Suppressor macrophage treated with lipopolysaccharide for 1 hour (primary cell): ENCODE data around the gene XRCC4.

Experiments
- DNase-seq, 3 donors: peaks; one replicate each; pipeline ENCODE4 v3.0.0-alpha.2; 2020 to 2022

XRCC4 gene

GRCh38 chr5:83071286-83072051, 5.9 kb upstream of the XRCC4 start:
- no peak for DNase-seq

DNA sequence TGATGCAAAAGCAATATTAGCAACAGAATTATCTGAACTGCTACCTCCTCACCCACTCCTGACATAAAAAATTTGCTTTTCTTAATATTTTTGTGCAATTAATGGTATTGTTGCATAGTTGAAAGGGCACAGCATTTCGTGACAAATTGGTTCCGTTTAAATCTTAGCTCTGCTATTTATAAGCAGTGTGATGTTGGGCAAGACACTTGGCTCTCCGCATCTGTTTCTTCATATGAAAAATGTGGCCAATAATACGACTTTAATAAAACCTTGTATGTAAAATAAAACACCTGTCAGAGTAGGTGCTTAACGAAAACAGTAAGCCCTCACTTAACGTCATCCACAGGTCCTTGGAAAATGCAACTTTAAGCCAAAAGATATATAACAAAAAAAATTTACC, 4.4 kb upstream of the XRCC4 start:
- DNase-seq = no peak

GRCh38 chr5:83077662-83078261, 415 bp downstream of the XRCC4 start:
- DNase-seq = peak; percentile 23 to 37 (median 34)

GRCh38 chr5:83082750-83083149, 5.4 kb downstream of the XRCC4 start:
- no peak for DNase-seq

DNA sequence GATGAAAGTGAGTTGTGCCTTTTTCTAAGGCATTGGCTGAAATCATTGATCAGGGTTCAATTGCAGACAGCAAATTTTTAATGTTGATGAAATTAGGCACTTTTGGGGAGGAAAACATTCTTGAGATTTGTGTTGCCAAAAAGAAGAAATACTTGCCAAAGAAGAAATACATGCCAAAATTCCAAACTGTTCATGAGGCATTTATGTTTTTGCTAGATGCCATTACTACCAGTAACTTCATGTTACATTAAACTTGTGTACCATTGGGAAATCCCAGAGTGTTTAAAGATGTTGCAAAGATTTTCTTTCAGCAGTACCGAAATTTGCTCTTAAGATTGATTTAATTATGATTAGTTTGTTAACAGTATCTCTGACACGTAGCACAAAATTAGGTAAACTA, 7.0 kb downstream of the XRCC4 start:
- DNase-seq = no peak

- DNase-seq = no peak
These were observed 7.8 kb downstream of the XRCC4 start for GRCh38 chr5:83085106-83085505.

DNA sequence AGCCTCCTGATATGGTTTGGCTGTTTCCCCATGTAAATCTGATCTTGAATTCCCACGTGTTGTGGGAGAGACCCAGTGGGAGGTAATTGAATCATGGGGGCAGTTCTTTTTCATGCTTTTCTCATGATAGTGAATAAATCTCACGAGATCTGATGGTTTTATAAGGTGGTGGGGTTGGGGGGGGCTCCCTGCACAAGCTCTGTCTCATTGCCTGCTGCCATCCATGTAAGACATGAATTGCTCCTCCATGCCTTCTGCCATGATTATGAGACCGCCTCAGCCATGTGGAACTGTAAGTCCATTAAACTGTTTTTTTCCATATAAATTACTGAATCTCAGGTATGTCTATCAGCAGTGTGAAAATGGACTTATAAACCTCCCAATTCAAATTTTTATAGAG, 12.8 kb downstream of the XRCC4 start:
- no peak for DNase-seq

GRCh38 chr5:83092619-83093018, 15.3 kb downstream of the XRCC4 start:
- no peak for DNase-seq

GRCh38 chr5:83093692-83094091, 16.3 kb downstream of the XRCC4 start:
- DNase-seq = no peak

DNA sequence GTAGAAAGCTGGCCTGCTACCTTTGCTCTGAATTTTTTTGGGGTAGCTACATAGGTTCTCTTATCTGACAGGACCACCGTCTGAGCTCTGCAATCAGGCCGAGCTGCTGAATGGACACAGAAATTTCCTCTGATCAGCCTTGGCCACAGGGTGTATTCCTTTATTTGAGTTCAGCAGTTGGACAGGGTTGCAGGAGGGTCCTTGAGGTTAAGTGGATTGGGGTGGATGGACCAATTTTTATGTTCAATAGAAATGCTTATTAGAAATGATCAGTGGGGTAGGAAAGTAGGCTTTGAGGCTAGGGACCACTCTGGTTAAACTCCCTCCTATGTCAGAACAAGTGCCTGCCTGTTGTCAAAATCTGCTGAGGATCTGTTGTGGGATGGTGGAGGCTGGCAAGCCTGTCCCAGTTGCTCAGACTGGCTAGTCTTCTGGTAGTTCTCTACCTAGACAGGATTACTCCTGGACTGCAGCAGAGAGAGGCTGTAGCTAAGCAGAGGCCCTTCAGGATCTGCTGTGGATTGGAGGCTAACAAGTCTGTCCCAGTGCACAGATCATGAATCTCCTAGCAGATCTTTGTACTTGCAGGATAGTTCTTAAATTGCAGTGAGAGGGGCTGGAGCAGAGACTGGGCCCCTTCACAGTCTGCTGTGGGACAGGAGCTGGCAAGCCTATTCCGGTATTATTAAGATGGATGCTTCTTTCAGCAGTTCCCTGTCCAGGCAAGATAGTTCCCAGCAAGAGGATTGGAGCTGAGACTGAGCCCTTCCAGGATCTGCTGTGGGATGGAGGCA, 18.0 kb downstream of the XRCC4 start:
- DNase-seq = no peak

- peak; percentile 49 to 60 (median 59) for DNase-seq
These were observed 18.7 kb downstream of the XRCC4 start for GRCh38 chr5:83095957-83096539.

- DNase-seq = peak in 2 of 3 donors; percentile 28 to 33
These were observed 19.5 kb downstream of the XRCC4 start for GRCh38 chr5:83096660-83097339.

DNA sequence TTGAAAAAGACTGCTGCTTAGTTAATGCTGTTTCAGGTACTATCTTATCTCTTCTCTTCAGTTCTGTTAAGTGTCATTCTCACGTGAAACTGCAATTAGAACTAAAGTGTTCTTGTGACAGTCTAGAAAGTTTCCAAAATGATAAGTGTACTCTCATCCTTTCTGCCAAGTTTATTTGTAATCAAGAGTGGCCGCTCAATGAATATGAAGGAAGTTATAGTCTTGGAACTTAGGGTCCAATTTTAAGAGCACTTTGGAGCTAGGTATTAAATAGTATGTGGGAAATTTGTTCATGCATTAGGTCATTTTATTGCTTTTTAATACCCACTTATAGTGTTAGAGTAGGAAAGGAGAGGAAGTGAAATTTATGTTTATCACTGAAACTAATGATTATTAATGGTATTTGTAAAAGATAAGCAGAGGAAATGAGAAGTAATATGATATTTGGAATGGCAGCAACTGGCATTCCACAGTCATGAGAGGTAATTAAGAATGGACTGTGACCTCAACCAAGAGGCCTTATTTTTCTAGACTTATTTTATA, 20.4 kb downstream of the XRCC4 start:
- DNase-seq = no peak

DNA sequence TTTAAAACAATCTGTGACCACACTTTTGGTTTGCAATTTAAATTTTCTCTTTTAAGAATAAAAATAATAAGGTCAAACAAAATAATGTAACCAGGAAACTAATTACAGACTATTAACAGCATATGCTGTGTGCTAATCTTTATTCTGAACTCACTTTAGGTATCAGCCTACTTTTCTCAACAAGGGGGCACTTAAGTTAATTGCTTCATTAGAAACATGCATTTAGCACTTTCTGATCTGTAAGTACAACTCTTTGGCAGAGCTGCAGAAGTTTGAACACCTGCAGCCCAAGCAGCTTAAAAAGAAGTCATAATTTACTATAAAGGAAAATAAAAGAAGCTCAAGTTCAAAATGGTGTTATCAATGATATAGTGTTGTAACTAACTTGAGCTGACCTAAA, 21.7 kb downstream of the XRCC4 start:
- DNase-seq = no peak

DNA sequence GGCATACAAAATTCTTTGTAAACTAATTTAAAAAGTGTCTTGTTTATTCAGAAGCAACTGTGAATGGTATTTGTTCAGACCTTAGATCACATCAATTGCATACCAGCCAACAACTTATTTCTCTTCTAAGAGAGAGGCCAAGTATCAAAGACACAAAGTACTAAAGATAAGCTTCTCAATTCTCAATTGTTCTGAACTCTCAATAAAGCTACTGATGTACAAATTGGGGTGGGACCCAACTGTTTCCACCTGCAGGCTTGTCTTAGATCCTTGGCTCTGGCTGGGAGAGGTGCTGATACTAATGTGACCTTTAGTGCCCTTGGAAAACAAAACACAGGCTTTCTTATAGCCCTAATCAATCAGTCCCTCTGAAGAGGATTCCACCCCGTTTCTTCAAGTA, 22.1 kb downstream of the XRCC4 start:
- DNase-seq = no peak

GRCh38 chr5:83101514-83101913, 24.2 kb downstream of the XRCC4 start:
- no peak for DNase-seq

DNA sequence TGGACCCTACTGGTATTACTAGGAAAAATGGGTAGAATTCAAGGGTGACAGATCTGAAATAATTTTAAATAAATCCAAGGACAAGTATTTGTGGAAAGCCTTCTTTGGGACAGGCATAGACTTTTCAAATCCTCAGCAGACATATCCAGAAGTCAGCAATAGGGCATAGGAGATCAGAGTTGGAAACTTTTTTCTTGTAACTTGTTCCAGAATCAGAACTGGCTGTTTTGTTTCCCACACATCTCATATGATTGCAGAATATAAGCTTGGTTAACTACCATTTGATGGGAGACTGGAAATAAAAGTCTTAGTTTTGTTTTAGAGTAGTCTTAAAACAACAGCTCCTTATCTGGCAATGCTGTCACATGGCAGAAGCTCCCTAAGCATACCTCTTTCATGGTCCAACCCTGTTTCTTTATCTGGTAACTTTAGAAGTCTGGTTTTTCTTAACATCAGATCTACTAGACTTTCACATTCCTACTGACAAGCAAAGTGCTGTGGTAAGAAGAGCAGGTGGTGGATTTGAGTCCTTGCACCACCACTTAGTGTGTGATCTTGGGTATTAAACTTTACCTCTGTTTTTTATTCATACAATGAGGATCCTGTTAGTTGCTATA, 25.1 kb downstream of the XRCC4 start:
- no peak for DNase-seq

DNA sequence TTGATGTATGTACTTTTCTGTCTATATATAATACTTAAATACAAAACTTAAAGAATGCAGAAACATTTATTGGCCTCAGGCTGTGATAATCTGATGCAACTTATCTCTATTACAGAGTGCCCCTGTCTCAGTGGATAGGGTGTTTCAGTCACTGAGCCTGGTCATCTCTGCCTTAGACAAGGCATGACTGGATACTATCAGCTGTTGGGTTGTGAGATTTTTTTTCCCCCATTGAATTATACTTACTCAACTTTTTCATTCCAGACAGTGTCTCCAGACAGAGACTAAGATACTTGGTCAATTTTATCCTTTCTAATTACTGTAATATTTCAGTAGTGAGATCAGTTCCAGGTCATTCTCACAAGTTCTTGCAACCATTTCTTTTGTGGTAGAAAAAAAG, 26.7 kb downstream of the XRCC4 start:
- DNase-seq = no peak

- DNase-seq = no peak
These were observed 30.5 kb downstream of the XRCC4 start for GRCh38 chr5:83107692-83108420.

GRCh38 chr5:83109380-83109779, 32.0 kb downstream of the XRCC4 start:
- no peak for DNase-seq

DNA sequence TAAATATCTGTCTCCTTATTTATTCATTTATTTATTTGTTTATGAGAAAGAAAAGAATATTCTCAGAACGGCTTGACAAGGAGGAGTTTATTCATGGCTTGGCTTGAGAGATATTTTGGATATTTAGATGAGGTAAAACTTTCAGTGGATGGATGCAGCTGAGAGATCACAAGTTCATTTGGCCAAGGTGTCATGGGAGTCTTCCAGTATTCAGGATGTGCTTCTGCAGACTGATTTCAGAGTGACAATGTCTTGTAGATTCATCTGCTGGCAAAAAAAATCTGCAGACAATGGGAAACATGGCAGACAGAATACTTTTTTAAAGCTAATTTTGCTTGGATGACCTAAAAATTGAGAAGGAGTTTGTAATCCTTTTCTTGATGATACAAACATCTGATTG, 38.5 kb downstream of the XRCC4 start:
- DNase-seq = no peak
